Uterus (tissue), 4 donors: Measurements from ENCODE around the gene RAB14. TPM values are rescaled to one million over a fixed set of nuclear protein-coding genes. Genes with fewer than 3 reads are reported as not detected.

ENCODE experiments used
- DNase-seq, 2 donors: peaks; one replicate each; pipeline ENCODE4 v3.0.0-alpha.2; 2019 to 2020
- H3K27ac ChIP-seq, 2 donors: fragments of 200-600 bp; sonication (generic); 1 replicate in 1 of 2; 2 replicates in 1 of 2; pipeline ENCODE4 v1.5.1; 2016 to 2018
- H3K27me3 ChIP-seq, 2 donors: fragments of 200-600 bp; sonication (generic); one replicate each; pipeline ENCODE4 v1.5.1; 2018 to 2019; ENCODE audit warnings: control low read depth in 1 of 2
- H3K36me3 ChIP-seq, 2 donors: fragments of 200-600 bp; sonication (generic); one replicate each; pipeline ENCODE4 v1.5.1; 2019; ENCODE audit warnings: control low read depth in 1 of 2
- H3K4me1 ChIP-seq, 2 donors: fragments of 200-600 bp; sonication (generic); one replicate each; pipeline ENCODE4 v1.5.1; 2018 to 2019; ENCODE audit warnings: control low read depth in 1 of 2
- H3K4me3 ChIP-seq, 2 donors: fragments of 200-600 bp; sonication (generic); 1 replicate in 1 of 2; 2 replicates in 1 of 2; pipeline ENCODE4 v1.5.1; 2018 to 2019; ENCODE audit warnings: mild to moderate bottlenecking in 1 of 2
- H3K9me3 ChIP-seq, 2 donors: fragments of 200-600 bp; sonication (generic); one replicate each; pipeline ENCODE4 v1.5.1; 2019; ENCODE audit warnings: control low read depth in 1 of 2
- POLR2A ChIP-seq, 2 donors: fragments of 450-650 bp; IDR thresholded peaks; one replicate each; pipeline ENCODE4 v1.6.1; 2016; ENCODE audit warnings: antibody characterized with exemption in 2 of 2, mild to moderate bottlenecking in 1 of 2, moderate library complexity in 1 of 2
- intact Hi-C: fragments of 100-400 bp; cut with DNase I; formaldehyde crosslinking; loops from one replicate; pipeline ENCODE4 v1.15.1; 2023; ENCODE audit warnings: low total_unique reads
- total RNA-seq, 4 donors: library from RNA; depleted of rRNA in 3 of 4; stranded (reverse); fragments of >200 nt in 3 of 4; gene quantifications; one replicate each; pipeline versions ENCODE4 v1.1.0 to v1.2.4, GENCODE V29; 2014 to 2023
- TF ChIP-seq, protein P1 (sequence below), 4 experiments: fragments of 200-600 bp in 2 of 4; fragments of 450-650 bp in 2 of 4; sonication (generic) in 2 of 4; IDR thresholded peaks; one replicate each; pipeline ENCODE4 v1.5.1; 2016 to 2019; ENCODE audit warnings: antibody characterized with exemption in 4 of 4, mild to moderate bottlenecking in 2 of 4, moderate library complexity in 1 of 4
- donor health status: DM: yes; HTN: yes; CAD: no.

Gene RAB14
- total RNA-seq, 4 donors from 2014 or later = 13.6 to 69.0 (median 52.9) TPM

DNA sequence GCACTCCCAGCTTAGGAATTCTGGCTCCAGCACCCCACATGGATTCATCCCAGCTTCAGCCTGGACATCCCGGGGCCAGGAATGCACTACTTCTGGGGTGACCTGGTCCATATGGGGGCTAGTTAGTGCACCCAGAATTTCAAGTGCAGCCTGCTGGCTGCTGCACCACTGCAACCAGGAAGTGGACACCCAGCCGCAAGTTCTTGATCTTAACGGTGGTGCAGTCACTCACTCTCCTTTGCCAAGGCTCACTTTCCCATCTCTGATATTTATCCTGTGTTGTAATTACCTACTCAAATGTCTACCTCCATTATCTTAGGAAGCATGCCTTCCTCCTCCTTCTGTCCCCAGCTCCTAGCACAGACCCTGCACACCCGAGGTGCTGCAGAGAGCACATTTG, 26.2 kb upstream of the RAB14 start:
- Histone ChIP-seq H3K27ac (no peak overlapping the region), H3K36me3 (no peaks in the 10 kb centered on the region), H3K9me3 (no peaks in the 10 kb centered on the region), H3K4me1 (no peaks in the 10 kb centered on the region), H3K27me3 (no peaks in the 10 kb centered on the region), H3K4me3 (no peak overlapping the region)
- TF ChIP-seq, protein P1, sequence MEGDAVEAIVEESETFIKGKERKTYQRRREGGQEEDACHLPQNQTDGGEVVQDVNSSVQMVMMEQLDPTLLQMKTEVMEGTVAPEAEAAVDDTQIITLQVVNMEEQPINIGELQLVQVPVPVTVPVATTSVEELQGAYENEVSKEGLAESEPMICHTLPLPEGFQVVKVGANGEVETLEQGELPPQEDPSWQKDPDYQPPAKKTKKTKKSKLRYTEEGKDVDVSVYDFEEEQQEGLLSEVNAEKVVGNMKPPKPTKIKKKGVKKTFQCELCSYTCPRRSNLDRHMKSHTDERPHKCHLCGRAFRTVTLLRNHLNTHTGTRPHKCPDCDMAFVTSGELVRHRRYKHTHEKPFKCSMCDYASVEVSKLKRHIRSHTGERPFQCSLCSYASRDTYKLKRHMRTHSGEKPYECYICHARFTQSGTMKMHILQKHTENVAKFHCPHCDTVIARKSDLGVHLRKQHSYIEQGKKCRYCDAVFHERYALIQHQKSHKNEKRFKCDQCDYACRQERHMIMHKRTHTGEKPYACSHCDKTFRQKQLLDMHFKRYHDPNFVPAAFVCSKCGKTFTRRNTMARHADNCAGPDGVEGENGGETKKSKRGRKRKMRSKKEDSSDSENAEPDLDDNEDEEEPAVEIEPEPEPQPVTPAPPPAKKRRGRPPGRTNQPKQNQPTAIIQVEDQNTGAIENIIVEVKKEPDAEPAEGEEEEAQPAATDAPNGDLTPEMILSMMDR (IDR thresholded peaks at IDR 0.05) = no peak
- no peak for TF ChIP-seq POLR2A (IDR thresholded peaks at IDR 0.05)
- no peak for DNase-seq
- intact Hi-C loops = no loop called here

DNA sequence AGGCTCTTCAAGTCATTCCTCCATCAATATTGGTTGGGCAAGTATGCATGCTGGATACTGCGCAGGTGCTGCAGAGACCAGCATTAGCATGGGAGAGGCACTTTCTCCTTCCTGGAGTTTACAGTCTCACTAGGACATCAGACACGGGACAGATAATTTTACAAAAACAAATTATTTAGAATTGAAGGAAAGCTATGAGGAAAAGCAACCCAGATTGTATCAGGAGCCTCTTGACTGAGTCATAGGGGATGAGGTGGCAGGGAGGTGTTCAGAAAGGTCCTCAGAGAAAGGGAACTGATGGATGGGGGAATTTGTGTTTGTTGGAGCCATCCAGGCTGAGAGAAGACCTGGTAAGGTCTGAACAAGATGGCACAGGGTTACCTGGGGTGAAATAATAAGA, 24.5 kb upstream of the RAB14 start:
- Histone ChIP-seq H3K4me3 (no peak overlapping the region), H3K27ac (no peak overlapping the region), H3K4me1 (no peaks in the 10 kb centered on the region), H3K9me3 (no peaks in the 10 kb centered on the region), H3K36me3 (no peaks in the 10 kb centered on the region), H3K27me3 (no peaks in the 10 kb centered on the region)
- DNase-seq = no peak
- intact Hi-C loops = no loop called here
- TF ChIP-seq, protein P1 (IDR thresholded peaks at IDR 0.05) = no peak
- no peak for TF ChIP-seq POLR2A (IDR thresholded peaks at IDR 0.05)

DNA sequence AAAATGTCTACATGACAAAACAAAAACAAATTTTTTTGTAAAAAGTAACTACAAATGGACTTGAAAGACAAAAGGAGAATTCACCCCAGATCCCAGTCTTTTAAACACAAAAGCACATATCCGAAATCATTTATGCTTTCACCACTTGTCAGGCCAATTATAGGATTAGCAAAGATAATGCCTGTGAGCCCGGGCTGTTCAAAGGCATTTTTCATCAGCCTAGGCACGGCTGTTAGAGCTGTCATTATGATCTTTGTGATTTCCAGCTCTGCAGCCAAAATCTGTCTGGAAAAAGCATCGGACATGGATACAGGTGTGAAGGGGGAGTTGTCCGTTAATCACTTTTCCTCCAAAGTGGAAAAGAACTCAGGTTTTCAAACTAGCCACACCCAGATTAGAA, 23.6 kb upstream of the RAB14 start:
- Histone ChIP-seq H3K4me3 (no peak overlapping the region), H3K4me1 (no peaks in the 10 kb centered on the region), H3K27me3 (no peaks in the 10 kb centered on the region), H3K9me3 (no peaks in the 10 kb centered on the region), H3K27ac (no peak overlapping the region), H3K36me3 (no peaks in the 10 kb centered on the region)
- TF ChIP-seq, protein P1 (IDR thresholded peaks at IDR 0.05) = no peak
- TF ChIP-seq POLR2A (IDR thresholded peaks at IDR 0.05) = no peak
- DNase-seq = no peak
- intact Hi-C loops = no loop called here

DNA sequence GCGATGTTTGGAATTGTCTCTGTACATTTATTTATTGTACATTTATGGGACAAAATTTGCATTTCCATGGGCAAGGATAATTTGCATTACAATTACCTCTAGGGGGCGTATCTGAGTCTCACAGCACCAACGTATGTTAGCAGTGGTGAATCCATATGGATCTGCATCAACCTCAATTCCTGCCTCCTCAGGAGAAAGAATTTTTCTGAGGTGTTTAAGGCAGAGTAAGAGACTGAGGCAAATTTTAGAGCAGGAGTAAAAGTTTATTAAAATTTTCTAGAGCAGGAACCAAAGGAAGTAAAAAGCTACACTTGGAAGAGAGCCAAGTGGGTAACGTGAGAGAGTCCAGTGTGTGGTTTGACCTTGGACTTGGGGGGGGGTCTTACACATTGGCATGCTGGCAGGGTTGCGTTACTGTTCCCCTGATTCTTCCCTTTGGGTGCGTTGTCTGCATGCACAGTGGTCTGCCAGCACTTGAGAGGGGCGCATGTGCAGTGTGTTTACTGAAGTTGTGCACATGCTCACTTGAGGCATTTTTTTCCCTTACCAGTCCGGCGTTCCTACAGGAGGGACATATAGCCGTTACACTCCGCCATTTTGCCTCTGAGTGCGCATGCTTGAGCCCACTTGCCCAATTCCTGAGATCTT, 21.0 kb upstream of the RAB14 start:
- H3K4me1 ChIP-seq = no peaks in the 10 kb centered on the region
- H3K36me3 ChIP-seq = no peaks in the 10 kb centered on the region
- no peaks in the 10 kb centered on the region for H3K9me3 ChIP-seq
- TF ChIP-seq, protein P1 (IDR thresholded peaks at IDR 0.05) = peak; percentile 63 to 69 (median 66)
- no peak for TF ChIP-seq POLR2A (IDR thresholded peaks at IDR 0.05)
- H3K27ac ChIP-seq = no peak overlapping the region
- no peaks in the 10 kb centered on the region for H3K27me3 ChIP-seq
- intact Hi-C loops = no loop called here
- DNase-seq = no peak
- H3K4me3 ChIP-seq = no peak overlapping the region

DNA sequence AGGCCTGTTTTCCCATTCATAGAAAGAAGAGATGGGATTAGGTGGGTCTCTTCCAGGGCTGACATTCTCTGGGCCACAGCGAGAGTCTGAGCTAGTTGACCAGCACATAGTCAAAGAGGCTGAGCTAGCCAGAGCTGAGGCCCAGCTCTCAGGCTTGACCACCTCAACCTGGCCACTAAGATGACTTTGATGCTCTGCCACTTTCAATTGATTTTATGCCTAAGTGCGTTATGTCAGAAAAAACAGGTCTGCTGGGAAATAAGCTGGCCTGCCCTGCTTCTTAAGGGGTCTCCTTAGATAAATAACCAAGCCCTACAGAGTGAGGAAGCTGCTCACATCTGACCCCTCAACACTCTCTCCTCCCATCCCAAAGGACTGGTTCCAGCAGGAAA, 20.0 kb upstream of the RAB14 start:
- H3K4me3 ChIP-seq = no peak overlapping the region
- H3K9me3 ChIP-seq = no peaks in the 10 kb centered on the region
- DNase-seq = no peak
- H3K4me1 ChIP-seq = no peaks in the 10 kb centered on the region
- intact Hi-C loops = no loop called here
- TF ChIP-seq, protein P1 (IDR thresholded peaks at IDR 0.05) = no peak
- TF ChIP-seq POLR2A (IDR thresholded peaks at IDR 0.05) = no peak
- no peaks in the 10 kb centered on the region for H3K27me3 ChIP-seq
- no peak overlapping the region for H3K27ac ChIP-seq
- no peaks in the 10 kb centered on the region for H3K36me3 ChIP-seq
